Esophagus squamous epithelium (tissue), 5 donors: ENCODE results near the gene NUP205. TPM values are rescaled to one million over a fixed set of nuclear protein-coding genes. Genes with fewer than 3 reads are reported as not detected.
"Not testable (repeated sequence)": the region's sequence is repeated elsewhere in the genome, so short reads cannot be mapped to it uniquely, and the experiment has no call there.

Experiments
- DNase-seq: peaks from one replicate; lab custom pipeline; 2025; lab: John Stamatoyannopoulos, UW
- H3K27ac ChIP-seq, 4 donors: fragments of 200-600 bp; sonication (generic); one replicate each; pipeline ENCODE4 v1.5.1; 2016 to 2019; ENCODE audit warnings: mild to moderate bottlenecking in 1 of 4
- H3K27me3 ChIP-seq, 4 donors: fragments of 200-600 bp; sonication (generic); 1 replicate in 3 of 4; 2 replicates in 1 of 4; pipeline versions ENCODE4 v1.5.1 to v1.6.0; 2017 to 2021; ENCODE audit warnings: antibody characterized with exemption in 1 of 4
- H3K36me3 ChIP-seq, 3 donors: fragments of 200-600 bp; sonication (generic); one replicate each; pipeline ENCODE4 v1.5.1; 2016 to 2019
- H3K4me1 ChIP-seq, 3 donors: fragments of 200-600 bp; sonication (generic); one replicate each; pipeline ENCODE4 v1.5.1; 2017 to 2019
- H3K4me3 ChIP-seq, 4 donors: fragments of 200-600 bp; sonication (generic); 1 replicate in 3 of 4; 2 replicates in 1 of 4; pipeline ENCODE4 v1.5.1; 2016 to 2019; ENCODE audit warnings: mild to moderate bottlenecking in 2 of 4, moderate library complexity in 1 of 4
- H3K9me3 ChIP-seq, 3 donors: fragments of 200-600 bp; sonication (generic); one replicate each; pipeline ENCODE4 v1.5.1; 2016 to 2019
- CTCF ChIP-seq, 6 experiments: fragments of 450-650 bp in 4 of 6; fragments of 200-600 bp in 2 of 6; sonication (generic) in 2 of 6; IDR thresholded peaks; one replicate each; pipeline ENCODE4 v1.5.1; 2016 to 2019; ENCODE audit warnings: antibody characterized with exemption in 6 of 6, mild to moderate bottlenecking in 4 of 6, moderate library complexity in 4 of 6
- POLR2A ChIP-seq, 4 donors: fragments of 450-650 bp; IDR thresholded peaks; one replicate each; pipeline ENCODE4 v1.6.1; 2017; ENCODE audit warnings: antibody characterized with exemption in 4 of 4, mild to moderate bottlenecking in 4 of 4, moderate library complexity in 3 of 4
- WGBS, 2 donors: methylation state at CpG; one replicate each; pipeline ENCODE4 v1.1.5; 2018; 5-methylcytosine and 5-hydroxymethylcytosine counted together
- intact Hi-C: fragments of 100-400 bp; cut with DNase I; formaldehyde crosslinking; loops from one replicate; pipeline ENCODE4 v1.15.0; 2022
- total RNA-seq, 4 donors: library from RNA; depleted of rRNA; stranded (reverse); fragments of >200 nt; gene quantifications; one replicate each; pipeline ENCODE4 v1.1.0, GENCODE V29; 2016
- donor health status: DM: yes; HTN: yes; CAD: no.

The NUP205 gene
- total RNA-seq, 4 donors from 2014 or later, result 33.8 to 60.5 (median 48.1) TPM

DNA sequence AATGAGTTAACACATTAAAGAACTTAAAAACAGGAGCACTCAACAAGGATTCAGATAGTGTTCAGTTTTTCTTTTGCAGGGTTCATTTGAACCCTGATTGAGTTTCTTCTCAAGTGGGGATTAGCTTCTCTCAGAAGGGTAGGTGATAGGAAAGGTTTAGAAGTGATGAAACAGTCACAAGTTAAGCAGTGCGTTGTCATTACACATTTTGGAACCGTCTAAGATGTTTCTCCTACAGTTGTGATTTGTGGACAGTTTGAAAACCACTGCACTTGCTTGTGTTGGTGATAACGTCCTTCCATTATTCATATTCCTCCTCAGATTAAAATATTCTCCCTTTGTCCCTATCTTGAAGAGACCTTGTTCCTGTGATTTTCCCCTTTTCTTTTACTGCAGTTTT, 107.3 kb downstream of the NUP205 start:
- DNase-seq, result no peak
- TF ChIP-seq POLR2A (IDR thresholded peaks at IDR 0.05), result no peak
- no peak for TF ChIP-seq CTCF (IDR thresholded peaks at IDR 0.05)
- no peaks in the 10 kb centered on the region for H3K9me3 ChIP-seq
- no peaks in the 10 kb centered on the region for H3K36me3 ChIP-seq
- intact Hi-C loops, result no loop called here
- peaks cover 7 to 57% (median 20%) of the 10 kb centered on the region in 3 donors for H3K4me1 ChIP-seq
- whole genome bisulfite sequencing, 2 donors, result 63 to 65% methylated on average over 3 of the region's 3 CpGs
- no peaks in the 10 kb centered on the region for H3K27me3 ChIP-seq
- no peak overlapping the region for H3K4me3 ChIP-seq
- H3K27ac ChIP-seq, result no peak overlapping the region

- H3K4me1 ChIP-seq, result peaks cover 7 to 69% (median 23%) of the 10 kb centered on the region in 3 donors
- no peak overlapping the region for H3K27ac ChIP-seq
- no peaks in the 10 kb centered on the region for H3K9me3 ChIP-seq
- DNase-seq, result no peak
- 85 to 89% methylated on average over 11 of the region's 11 CpGs for WGBS, 2 donors
- no peak for TF ChIP-seq CTCF (IDR thresholded peaks at IDR 0.05)
- TF ChIP-seq POLR2A (IDR thresholded peaks at IDR 0.05), result no peak
- H3K4me3 ChIP-seq, result no peak overlapping the region
- no peaks in the 10 kb centered on the region for H3K36me3 ChIP-seq
- intact Hi-C loops, result no loop called here
- H3K27me3 ChIP-seq, result no peaks in the 10 kb centered on the region
Observed at GRCh38 chr7:135666156-135666555, 108.4 kb downstream of the NUP205 start.

DNA sequence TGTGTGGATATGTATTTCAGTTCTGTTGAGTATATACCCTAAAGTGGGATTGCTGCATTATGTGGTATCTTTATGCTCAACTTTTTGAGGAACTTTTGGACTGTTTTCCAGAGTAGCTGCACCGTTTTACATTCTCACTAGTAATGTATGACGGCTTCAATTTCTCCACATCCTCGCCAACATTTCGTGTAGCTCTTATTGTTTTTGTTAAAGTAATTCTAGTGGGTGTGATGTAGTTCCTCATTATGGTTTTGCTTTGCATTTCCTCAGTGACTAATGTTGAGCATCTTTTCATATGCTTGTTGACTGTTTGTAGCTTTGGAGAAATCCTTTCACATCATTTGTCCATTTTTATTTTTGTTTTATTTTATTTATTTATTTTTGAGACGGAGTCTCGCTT, 109.1 kb downstream of the NUP205 start:
- WGBS, 2 donors, result 72 to 80% methylated on average over 6 of the region's 6 CpGs

GRCh38 chr7:135667626-135668025, 109.9 kb downstream of the NUP205 start:
- WGBS, 2 donors, result 100% methylated on average over 1 of the region's 1 CpG
- H3K36me3 ChIP-seq, intact Hi-C loops, H3K9me3 ChIP-seq, DNase-seq, H3K27ac ChIP-seq, H3K4me3 ChIP-seq, H3K27me3 ChIP-seq: not testable (repeated sequence)
- H3K4me1 ChIP-seq, result peaks cover 3 to 76% (median 18%) of the 10 kb centered on the region in 3 donors

More for the DNA sequence above, 109.1 kb downstream of the NUP205 start:
- Histone ChIP-seq H3K4me1 (peaks cover 6 to 71% (median 20%) of the 10 kb centered on the region in 3 donors), H3K27ac (no peak overlapping the region), H3K4me3 (no peak overlapping the region), H3K9me3 (no peaks in the 10 kb centered on the region), H3K36me3 (no peaks in the 10 kb centered on the region), H3K27me3 (no peaks in the 10 kb centered on the region)
- DNase-seq, result no peak
- intact Hi-C loops, result no loop called here
- TF ChIP-seq POLR2A (IDR thresholded peaks at IDR 0.05) (no peak), CTCF (IDR thresholded peaks at IDR 0.05) (no peak)

- H3K27ac ChIP-seq, H3K4me3 ChIP-seq, DNase-seq, intact Hi-C loops, H3K27me3 ChIP-seq, H3K9me3 ChIP-seq, H3K36me3 ChIP-seq: not testable (repeated sequence)
- 55 to 70% methylated on average over 5 to 6 of the region's 6 CpGs for WGBS, 2 donors
- H3K4me1 ChIP-seq, result peaks cover 0 to 79% (median 18%) of the 10 kb centered on the region in 3 donors
Observed at GRCh38 chr7:135668852-135669395, 111.2 kb downstream of the NUP205 start.

- intact Hi-C loops, result loop anchor here (10.0 kb wide), 2 partner anchors 125 to 335 kb away; no protein-coding TSS in a partner anchor
- WGBS, 2 donors, result 63 to 67% methylated on average over 1 of the region's 1 CpG
- H3K9me3 ChIP-seq, result no peaks in the 10 kb centered on the region
- DNase-seq, result no peak
- TF ChIP-seq CTCF (IDR thresholded peaks at IDR 0.05), result no peak
- no peak for TF ChIP-seq POLR2A (IDR thresholded peaks at IDR 0.05)
- H3K4me3 ChIP-seq, result no peak overlapping the region
- peaks cover 0 to 15% (median 0%) of the 10 kb centered on the region in 3 donors for H3K36me3 ChIP-seq
- peaks cover 0 to 75% (median 14%) of the 10 kb centered on the region in 3 donors for H3K4me1 ChIP-seq
- H3K27ac ChIP-seq, result peak overlapping the region; percentile 11 to 49 (median 38)
- no peaks in the 10 kb centered on the region for H3K27me3 ChIP-seq
Observed at GRCh38 chr7:135669774-135670173, 112.1 kb downstream of the NUP205 start.
